ENCODE data around the gene SERINC5. TPM values are rescaled to one million over a fixed set of nuclear protein-coding genes. Genes with fewer than 3 reads are reported as not detected.
"Not testable (repeated sequence)": the region's sequence is repeated elsewhere in the genome, so short reads cannot be mapped to it uniquely, and the experiment has no call there.

SERINC5 gene
- total RNA-seq, result 10 to 100 TPM in 2 of 3 donors, 1 to 10 TPM in 1; 6.8 to 18.9 (median 14.5) TPM
- total RNA-seq (2013), result 9.2 TPM

DNA sequence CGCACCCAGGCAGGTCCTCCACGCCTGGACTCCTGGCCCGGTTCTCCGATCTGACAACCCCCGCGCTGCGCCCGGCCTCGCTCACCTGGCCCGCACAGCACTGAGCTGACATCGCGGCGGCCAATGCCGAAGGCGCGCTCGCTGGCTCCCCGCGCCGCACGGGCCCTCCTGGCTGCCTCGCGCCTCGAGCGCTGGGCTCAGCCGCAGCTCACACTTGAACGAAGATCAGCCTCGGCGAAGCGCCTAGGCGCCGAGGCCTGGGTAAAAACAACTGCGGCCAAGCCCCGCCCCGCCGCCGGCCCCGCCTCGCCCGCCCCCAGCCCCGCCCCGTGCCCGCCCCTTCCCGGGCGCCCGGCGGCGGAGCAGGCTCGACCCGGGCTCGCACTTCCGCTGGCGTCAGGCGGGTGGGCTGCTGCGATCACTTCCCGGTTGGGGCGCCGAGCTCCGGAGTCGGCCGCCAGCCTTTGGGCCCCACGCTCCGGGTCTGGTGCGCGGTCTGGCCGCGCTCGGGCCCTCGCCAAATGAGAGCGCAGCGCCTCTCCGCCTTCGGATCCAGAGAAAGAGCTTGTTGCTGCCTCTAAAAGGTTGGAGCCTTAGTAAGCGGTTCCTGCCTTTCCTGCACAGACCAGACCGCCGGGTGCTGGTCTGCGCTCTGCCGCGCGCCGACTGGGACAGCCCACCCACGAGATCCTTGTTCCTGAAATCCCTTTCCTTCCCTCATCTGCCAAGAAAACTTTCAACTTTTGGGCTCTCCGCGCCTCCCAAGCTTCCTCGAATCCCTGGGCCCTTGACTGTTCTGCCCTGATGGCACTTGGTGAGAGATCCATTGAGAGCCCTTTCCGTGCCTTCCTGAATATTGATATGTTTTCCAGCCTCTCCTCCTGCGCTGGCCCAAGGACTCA, at the start of gene SERINC5:
TSS of gene SERINC5 (minus strand) at position 238 of the 902 bp plus-strand sequence. CDS start at position 112, 126 bp downstream.
- peak; percentile 87 to 95 (median 88) for ATAC-seq
- peak; percentile 76 to 91 for DNase-seq
- Histone ChIP-seq H3K27me3 (ENCODE audit: control insufficient read depth, insufficient read depth, low read length) (no peaks in the 10 kb centered on the region), H3K36me3 (ENCODE audit: control insufficient read depth, insufficient read depth, low read length) (no peaks in the 10 kb centered on the region), H3K27ac (ENCODE audit: low read length) (peak within 1 kb of the TSS; percentile 85), H3K4me1 (ENCODE audit: control insufficient read depth, insufficient read depth, low read length) (peaks cover 27% of the 10 kb centered on the region), H3K9me3 (ENCODE audit: control insufficient read depth, insufficient read depth, low read length) (no peaks in the 10 kb centered on the region), H3K4me3 (ENCODE audit: low read length) (peak within 1 kb of the TSS; percentile 88)
- H3K4me1 Mint-ChIP-seq, result peaks cover 21 to 38% of the 10 kb centered on the region in 2 donors
- peak within 1 kb of the TSS; percentile 88 to 97 for H3K27ac Mint-ChIP-seq
- H3K4me3 Mint-ChIP-seq, result peak within 1 kb of the TSS; percentile 93
- no peaks in the 10 kb centered on the region for H3K27me3 Mint-ChIP-seq (ENCODE audit: low read depth in 2 of 2)
- WGBS (ENCODE audit: insufficient coverage), result under 1% methylated on average over 87 of the region's 87 CpGs
- intact Hi-C loops (cut with micrococcal nuclease), result loop anchor here (5.0 kb wide), 2 partner anchors 151 to 744 kb away; partner anchors contain the start of genes HOMER1 and ZFYVE16
- TF ChIP-seq, protein P1, sequence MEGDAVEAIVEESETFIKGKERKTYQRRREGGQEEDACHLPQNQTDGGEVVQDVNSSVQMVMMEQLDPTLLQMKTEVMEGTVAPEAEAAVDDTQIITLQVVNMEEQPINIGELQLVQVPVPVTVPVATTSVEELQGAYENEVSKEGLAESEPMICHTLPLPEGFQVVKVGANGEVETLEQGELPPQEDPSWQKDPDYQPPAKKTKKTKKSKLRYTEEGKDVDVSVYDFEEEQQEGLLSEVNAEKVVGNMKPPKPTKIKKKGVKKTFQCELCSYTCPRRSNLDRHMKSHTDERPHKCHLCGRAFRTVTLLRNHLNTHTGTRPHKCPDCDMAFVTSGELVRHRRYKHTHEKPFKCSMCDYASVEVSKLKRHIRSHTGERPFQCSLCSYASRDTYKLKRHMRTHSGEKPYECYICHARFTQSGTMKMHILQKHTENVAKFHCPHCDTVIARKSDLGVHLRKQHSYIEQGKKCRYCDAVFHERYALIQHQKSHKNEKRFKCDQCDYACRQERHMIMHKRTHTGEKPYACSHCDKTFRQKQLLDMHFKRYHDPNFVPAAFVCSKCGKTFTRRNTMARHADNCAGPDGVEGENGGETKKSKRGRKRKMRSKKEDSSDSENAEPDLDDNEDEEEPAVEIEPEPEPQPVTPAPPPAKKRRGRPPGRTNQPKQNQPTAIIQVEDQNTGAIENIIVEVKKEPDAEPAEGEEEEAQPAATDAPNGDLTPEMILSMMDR (IDR thresholded peaks at IDR 0.05), result no peak
- no peaks in the 10 kb centered on the region for H3K9me3 Mint-ChIP-seq
- H3K36me3 Mint-ChIP-seq, result no peaks in the 10 kb centered on the region

DNA sequence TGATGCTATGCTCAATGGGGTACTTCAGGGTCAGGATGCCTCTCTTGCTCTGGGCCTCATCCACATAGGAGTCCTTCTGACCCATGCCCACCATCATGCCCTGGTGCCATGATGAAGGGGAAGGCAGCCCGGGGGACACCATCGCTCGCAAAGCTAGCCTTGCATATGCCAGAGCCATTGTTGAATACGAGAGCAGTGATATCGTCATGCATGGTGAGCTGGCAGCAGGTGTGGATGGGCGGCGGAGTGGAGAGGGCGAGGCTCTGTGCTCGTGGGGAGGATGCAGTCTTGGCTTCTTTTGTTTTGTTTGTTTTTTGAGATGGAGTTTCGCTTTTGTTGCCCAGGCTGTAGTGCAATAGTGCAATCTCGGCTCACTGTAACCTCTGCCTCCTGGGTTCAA, 46.8 kb upstream of the SERINC5 start:
- Histone ChIP-seq H3K27ac (ENCODE audit: low read length) (no peak overlapping the region), H3K4me1 (ENCODE audit: control insufficient read depth, insufficient read depth, low read length) (no peaks in the 10 kb centered on the region), H3K36me3 (ENCODE audit: control insufficient read depth, insufficient read depth, low read length) (no peaks in the 10 kb centered on the region), H3K27me3 (ENCODE audit: control insufficient read depth, insufficient read depth, low read length) (no peaks in the 10 kb centered on the region), H3K9me3 (ENCODE audit: control insufficient read depth, insufficient read depth, low read length) (no peaks in the 10 kb centered on the region), H3K4me3 (ENCODE audit: low read length) (no peak overlapping the region)
- DNase-seq, result no peak
- H3K4me3 Mint-ChIP-seq, result no peak overlapping the region
- no peaks in the 10 kb centered on the region for H3K36me3 Mint-ChIP-seq
- peaks cover 0 to 2% of the 10 kb centered on the region in 2 donors for H3K27me3 Mint-ChIP-seq (ENCODE audit: low read depth in 2 of 2)
- TF ChIP-seq, protein P1 (IDR thresholded peaks at IDR 0.05), result no peak
- WGBS (ENCODE audit: insufficient coverage), result 89% methylated on average over 11 of the region's 11 CpGs
- H3K27ac Mint-ChIP-seq, result no peak overlapping the region
- no peaks in the 10 kb centered on the region for H3K4me1 Mint-ChIP-seq
- intact Hi-C loops (cut with micrococcal nuclease), result no loop called here
- no peak for ATAC-seq
- no peaks in the 10 kb centered on the region for H3K9me3 Mint-ChIP-seq

- H3K4me3 ChIP-seq (ENCODE audit: low read length); H3K27ac ChIP-seq (ENCODE audit: low read length); H3K4me1 ChIP-seq (ENCODE audit: control insufficient read depth, insufficient read depth, low read length); H3K4me3 Mint-ChIP-seq; H3K36me3 ChIP-seq (ENCODE audit: control insufficient read depth, insufficient read depth, low read length); H3K27me3 Mint-ChIP-seq (ENCODE audit: low read depth in 2 of 2); intact Hi-C loops (cut with micrococcal nuclease); H3K27ac Mint-ChIP-seq; DNase-seq; H3K36me3 Mint-ChIP-seq; H3K27me3 ChIP-seq (ENCODE audit: control insufficient read depth, insufficient read depth, low read length); H3K4me1 Mint-ChIP-seq; H3K9me3 ChIP-seq (ENCODE audit: control insufficient read depth, insufficient read depth, low read length); ATAC-seq; H3K9me3 Mint-ChIP-seq: not testable (repeated sequence)
- 97% methylated on average over 10 of the region's 34 CpGs for WGBS (ENCODE audit: insufficient coverage)
These were observed 45.5 kb upstream of the SERINC5 start for GRCh38 chr5:80301342-80301741.

DNA sequence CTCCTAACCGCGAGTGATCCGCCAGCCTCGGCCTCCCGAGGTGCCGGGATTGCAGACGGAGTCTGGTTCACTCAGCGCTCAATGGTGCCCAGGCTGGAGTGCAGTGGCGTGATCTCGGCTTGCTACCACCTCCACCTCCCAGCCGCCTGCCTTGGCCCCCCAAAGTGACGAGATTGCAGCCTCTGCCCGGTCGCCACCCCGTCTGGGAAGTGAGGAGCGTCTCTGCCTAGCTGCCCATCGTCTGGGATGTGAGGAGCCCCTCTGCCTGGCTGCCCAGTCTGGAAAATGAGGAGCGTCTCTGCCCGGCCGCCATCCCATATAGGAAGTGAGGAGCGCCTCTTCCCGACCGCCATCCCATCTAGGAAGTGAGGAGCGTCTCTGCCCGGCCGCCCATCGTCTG, 44.9 kb upstream of the SERINC5 start:
- ATAC-seq; H3K4me1 Mint-ChIP-seq; H3K4me3 ChIP-seq (ENCODE audit: low read length); H3K27me3 Mint-ChIP-seq (ENCODE audit: low read depth in 2 of 2); H3K4me1 ChIP-seq (ENCODE audit: control insufficient read depth, insufficient read depth, low read length); DNase-seq; H3K9me3 ChIP-seq (ENCODE audit: control insufficient read depth, insufficient read depth, low read length); H3K27ac Mint-ChIP-seq; intact Hi-C loops (cut with micrococcal nuclease); H3K27ac ChIP-seq (ENCODE audit: low read length); H3K4me3 Mint-ChIP-seq; H3K36me3 Mint-ChIP-seq; H3K9me3 Mint-ChIP-seq; H3K27me3 ChIP-seq (ENCODE audit: control insufficient read depth, insufficient read depth, low read length); H3K36me3 ChIP-seq (ENCODE audit: control insufficient read depth, insufficient read depth, low read length): not testable (repeated sequence)
- 98% methylated on average over 9 of the region's 27 CpGs for WGBS (ENCODE audit: insufficient coverage)
